A549 treated with AZD9567 at 1 μM for 4 hours (cell line): ENCODE results near the gene KCTD19. TPM values are rescaled to one million over a fixed set of nuclear protein-coding genes. Genes with fewer than 3 reads are reported as not detected.

Source experiments
- total RNA-seq: library from RNA; stranded (reverse); fragments of 200-300 nt; extraction: Qiagen RNA extraction; gene quantifications from 5 replicates; pipeline ENCODE4 v1.2.3, GENCODE V29; 2022; ENCODE audit not compliant: insufficient read depth

The KCTD19 gene
- 0.11 to 0.85 TPM (median 0.27 TPM) in 4 of 5 replicates, not detected in the other for total RNA-seq

GRCh38 chr16:67326472-67327309 is at the start of gene KCTD19, which contains the start of gene LRRC36:
TSS of gene KCTD19 (minus strand) at chr16:67326741. CDS start at chr16:67326707, 34 bp downstream.
TSS of gene LRRC36 (plus strand) at chr16:67326815. CDS start at chr16:67326863, 48 bp downstream.

GRCh38 chr16:67279296-67280089 is 47.0 kb downstream of the KCTD19 start, which contains the start of gene PLEKHG4:
TSS of gene PLEKHG4 (plus strand) at chr16:67279532. CDS start at chr16:67280045, 513 bp downstream.

GRCh38 chr16:67248401-67249177 is 78.0 kb downstream of the KCTD19 start, which contains the start of gene SLC9A5:
TSS of gene SLC9A5 (plus strand) at chr16:67248979. CDS start at chr16:67249015, 36 bp downstream.

GRCh38 chr16:67247192-67248072 is 79.1 kb downstream of the KCTD19 start, which contains the start of gene FHOD1:
TSS of gene FHOD1 (minus strand) at chr16:67247481. CDS start at chr16:67247410, 71 bp downstream.

Other genes starting within 250 kb of the KCTD19 start
- gene PHAF1, start 216.8 kb downstream of the KCTD19 start, total RNA-seq = 25.7 to 34.0 TPM (median 26.3 TPM) in 5 replicates
- 7.3 to 8.6 TPM (median 8.4 TPM) in 5 replicates for gene B3GNT9, start 175.7 kb downstream of the KCTD19 start, total RNA-seq
- 12.6 to 23.6 TPM (median 22.4 TPM) in 5 replicates for gene TRADD, start 166.8 kb downstream of the KCTD19 start, total RNA-seq
- 4.9 to 12.1 TPM (median 8.9 TPM) in 5 replicates for gene FBXL8, start 166.8 kb downstream of the KCTD19 start, total RNA-seq
- 5.9 to 18.4 TPM (median 16.4 TPM) in 5 replicates for gene HSF4, start 162.0 kb downstream of the KCTD19 start, total RNA-seq
- gene NOL3, start 156.2 kb downstream of the KCTD19 start, total RNA-seq = 43.9 to 83.6 TPM (median 80.7 TPM) in 5 replicates
- 5.3 to 8.6 TPM (median 6.8 TPM) in 5 replicates for gene MATCAP1, start 142.8 kb downstream of the KCTD19 start, total RNA-seq
- gene EXOC3L1, start 136.6 kb downstream of the KCTD19 start, total RNA-seq = 0.07 to 0.15 TPM (median 0.12 TPM) in 4 of 5 replicates, not detected in the other
- gene E2F4, start 134.6 kb downstream of the KCTD19 start, total RNA-seq = 102 to 121 TPM (median 104 TPM) in 5 replicates
- gene ELMO3, start 127.6 kb downstream of the KCTD19 start, total RNA-seq = 1.6 to 1.7 TPM (median 1.7 TPM) in 4 of 5 replicates, not detected in the other
- gene TMEM208, start 99.6 kb downstream of the KCTD19 start, total RNA-seq = 87.8 to 101 TPM (median 94.4 TPM) in 5 replicates
- 31.6 to 55.6 TPM (median 50.4 TPM) in 5 replicates for gene FHOD1, start 79.3 kb downstream of the KCTD19 start, total RNA-seq
- gene SLC9A5, start 77.8 kb downstream of the KCTD19 start, total RNA-seq = 0.41 to 2.0 TPM (median 1.5 TPM) in 5 replicates
- gene PLEKHG4, start 47.2 kb downstream of the KCTD19 start, total RNA-seq = 10.3 to 13.6 TPM (median 13.0 TPM) in 5 replicates
- 0.13 to 0.29 TPM (median 0.15 TPM) in 3 of 5 replicates, not detected in the others for gene LRRC36, start 74 bp upstream of the KCTD19 start, total RNA-seq
- gene TPPP3, start 66.8 kb upstream of the KCTD19 start, total RNA-seq = 2.1 to 13.9 TPM (median 13.1 TPM) in 5 replicates
- gene ZDHHC1, start 89.7 kb upstream of the KCTD19 start, total RNA-seq = 3.8 to 7.5 TPM (median 7.0 TPM) in 5 replicates
- gene HSD11B2, start 104.4 kb upstream of the KCTD19 start, total RNA-seq = 1.6 to 2.2 TPM (median 1.8 TPM) in 5 replicates
- gene ATP6V0D1, start 154.4 kb upstream of the KCTD19 start, total RNA-seq = 94.7 to 122 TPM (median 111 TPM) in 5 replicates
- gene AGRP, start 156.8 kb upstream of the KCTD19 start, total RNA-seq = not detected in 5 replicates
- gene RIPOR1, start 202.1 kb upstream of the KCTD19 start, total RNA-seq = 36.7 to 43.5 TPM (median 40.1 TPM) in 5 replicates
- 32.8 to 40.3 TPM (median 34.0 TPM) in 5 replicates for gene CTCF, start 235.8 kb upstream of the KCTD19 start, total RNA-seq